ENCODE data around the gene TAF11. TPM values are rescaled to one million over a fixed set of nuclear protein-coding genes. Genes with fewer than 3 reads are reported as not detected.

TAF11 gene
- total RNA-seq, 1 experiment from 2014 or later, result 44.1 TPM

GRCh38 chr6:34904990-34905613 is 17.3 kb upstream of the TAF11 start:
- H3K4me3 Mint-ChIP-seq, result no peak overlapping the region
- H3K27me3 Mint-ChIP-seq (ENCODE audit: low read depth), result no peaks in the 10 kb centered on the region
- ChIA-PET POLR2A (no interaction called here), CTCF (interaction anchor here (0.9 kb wide), 1 partner anchor 235 kb away, joined by 3 read pairs; no protein-coding TSS in a partner anchor)
- DNase-seq (ENCODE audit: low spot score) (no peak), ATAC-seq (no peak)
- TF ChIP-seq ZSCAN18 (CRISPR knock-in tag; IDR thresholded peaks at IDR 0.05), result no peak
- TF ChIP-seq SOX15 (CRISPR knock-in tag; IDR thresholded peaks at IDR 0.05), result no peak
- TF ChIP-seq MAX (CRISPR knock-in tag; IDR thresholded peaks at IDR 0.05), result no peak
- TF ChIP-seq ATF1 (CRISPR knock-in tag; IDR thresholded peaks at IDR 0.05), result no peak
- no peak for TF ChIP-seq NFYB (CRISPR knock-in tag; conservative IDR thresholded peaks at IDR 0.05; ENCODE audit: low read depth)
- no peak for TF ChIP-seq ZNF671 (CRISPR knock-in tag; IDR thresholded peaks at IDR 0.05)
- no peak for TF ChIP-seq GRHL2 (CRISPR knock-in tag; IDR thresholded peaks at IDR 0.05; ENCODE audit: insufficient replicate concordance, severe bottlenecking)
- no peak for TF ChIP-seq MLX (CRISPR knock-in tag; IDR thresholded peaks at IDR 0.05)
- H3K9me3 Mint-ChIP-seq, result no peaks in the 10 kb centered on the region
- H3K36me3 Mint-ChIP-seq, result no peaks in the 10 kb centered on the region
- peak overlapping the region; percentile 37; the same call in 1 of the 2 replicates for H3K27ac Mint-ChIP-seq
- peaks cover 12% of the 10 kb centered on the region for H3K4me1 Mint-ChIP-seq

- Mint-ChIP-seq H3K27ac (no peak overlapping the region), H3K4me1 (no peaks in the 10 kb centered on the region; the same call in 1 of the 2 replicates), H3K27me3 (ENCODE audit: low read depth) (no peaks in the 10 kb centered on the region), H3K36me3 (no peaks in the 10 kb centered on the region; the same call in 1 of the 2 replicates), H3K4me3 (no peak overlapping the region), H3K9me3 (no peaks in the 10 kb centered on the region)
- DNase-seq (ENCODE audit: low spot score) (no peak), ATAC-seq (no peak)
- POLR2A ChIA-PET, result interaction anchor here (0.6 to 1.4 kb wide), 2 partner anchors 14 to 15 kb away, joined by 3 read pairs; partner anchors contain the start of gene TAF11
- TF ChIP-seq FOXP1 (CRISPR knock-in tag; IDR thresholded peaks at IDR 0.05; ENCODE audit: borderline replicate concordance) (no peak), EMX1 (CRISPR knock-in tag; IDR thresholded peaks at IDR 0.05) (no peak), IRF1 (CRISPR knock-in tag; IDR thresholded peaks at IDR 0.05) (no peak), NFATC4 (CRISPR knock-in tag; IDR thresholded peaks at IDR 0.05) (no peak), ZBTB43 (CRISPR knock-in tag; IDR thresholded peaks at IDR 0.05) (no peak), STAT6 (CRISPR knock-in tag; conservative IDR thresholded peaks at IDR 0.05; ENCODE audit: low read depth) (no peak)
- CTCF ChIA-PET, result no interaction called here
Measured at GRCh38 chr6:34901930-34902329, 14.1 kb upstream of the TAF11 start.
